ENCODE results near the gene MYH11.

MYH11 gene

DNA sequence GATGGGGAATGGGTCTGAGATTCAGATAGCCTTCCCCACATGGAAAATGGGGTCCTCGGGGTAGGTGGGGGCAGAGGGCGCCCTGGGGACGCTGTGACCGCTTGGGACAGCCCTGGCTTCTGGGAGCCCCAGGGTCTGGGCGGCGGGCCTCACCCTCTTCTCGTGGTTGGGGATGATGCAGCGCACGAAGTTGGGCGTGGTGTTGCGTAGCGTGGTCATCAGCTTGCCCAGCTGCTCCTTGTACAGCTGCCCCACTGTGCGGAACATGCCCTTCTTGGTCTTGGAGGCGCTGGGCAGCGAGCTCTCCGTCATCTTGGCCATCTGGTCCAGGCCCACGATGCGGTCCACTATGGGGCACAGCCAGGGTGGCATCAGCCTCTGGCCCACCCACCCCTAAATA lies 106.8 kb downstream of the MYH11 start:
- TF ChIP-seq, protein P1, sequence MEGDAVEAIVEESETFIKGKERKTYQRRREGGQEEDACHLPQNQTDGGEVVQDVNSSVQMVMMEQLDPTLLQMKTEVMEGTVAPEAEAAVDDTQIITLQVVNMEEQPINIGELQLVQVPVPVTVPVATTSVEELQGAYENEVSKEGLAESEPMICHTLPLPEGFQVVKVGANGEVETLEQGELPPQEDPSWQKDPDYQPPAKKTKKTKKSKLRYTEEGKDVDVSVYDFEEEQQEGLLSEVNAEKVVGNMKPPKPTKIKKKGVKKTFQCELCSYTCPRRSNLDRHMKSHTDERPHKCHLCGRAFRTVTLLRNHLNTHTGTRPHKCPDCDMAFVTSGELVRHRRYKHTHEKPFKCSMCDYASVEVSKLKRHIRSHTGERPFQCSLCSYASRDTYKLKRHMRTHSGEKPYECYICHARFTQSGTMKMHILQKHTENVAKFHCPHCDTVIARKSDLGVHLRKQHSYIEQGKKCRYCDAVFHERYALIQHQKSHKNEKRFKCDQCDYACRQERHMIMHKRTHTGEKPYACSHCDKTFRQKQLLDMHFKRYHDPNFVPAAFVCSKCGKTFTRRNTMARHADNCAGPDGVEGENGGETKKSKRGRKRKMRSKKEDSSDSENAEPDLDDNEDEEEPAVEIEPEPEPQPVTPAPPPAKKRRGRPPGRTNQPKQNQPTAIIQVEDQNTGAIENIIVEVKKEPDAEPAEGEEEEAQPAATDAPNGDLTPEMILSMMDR (conservative IDR thresholded peaks at IDR 0.05; ENCODE audit: low read depth), result no peak
- no peak overlapping the region for H3K27ac ChIP-seq
- POLR2A ChIA-PET (ENCODE audit: low non-redundant PET), result no interaction called here
- CTCF ChIA-PET, result no interaction called here
- no peak for DNase-seq (ENCODE audit: low spot score)

DNA sequence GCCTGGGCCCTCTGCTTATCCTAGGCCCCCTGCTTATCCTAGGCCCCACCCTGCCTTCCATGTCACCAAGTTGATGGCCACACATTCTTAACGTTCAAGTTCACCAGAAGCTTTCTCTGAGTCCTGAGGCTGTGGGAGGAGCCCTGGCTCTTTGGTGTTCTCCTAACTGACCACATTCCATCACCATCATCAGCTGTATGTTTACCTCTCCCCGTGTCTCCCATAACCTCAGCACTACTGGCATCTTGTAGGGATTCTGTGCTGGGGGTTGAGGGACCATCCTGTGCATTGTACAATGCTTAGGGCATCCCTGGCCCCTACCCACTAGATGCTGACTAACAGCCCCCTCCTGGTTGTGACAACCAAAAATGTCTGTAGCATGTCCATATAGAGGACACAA lies 107.5 kb downstream of the MYH11 start:
- ChIA-PET POLR2A (ENCODE audit: low non-redundant PET) (no interaction called here), CTCF (no interaction called here)
- TF ChIP-seq, protein P1 (conservative IDR thresholded peaks at IDR 0.05; ENCODE audit: low read depth), result no peak
- no peak overlapping the region for H3K27ac ChIP-seq
- DNase-seq (ENCODE audit: low spot score), result no peak

DNA sequence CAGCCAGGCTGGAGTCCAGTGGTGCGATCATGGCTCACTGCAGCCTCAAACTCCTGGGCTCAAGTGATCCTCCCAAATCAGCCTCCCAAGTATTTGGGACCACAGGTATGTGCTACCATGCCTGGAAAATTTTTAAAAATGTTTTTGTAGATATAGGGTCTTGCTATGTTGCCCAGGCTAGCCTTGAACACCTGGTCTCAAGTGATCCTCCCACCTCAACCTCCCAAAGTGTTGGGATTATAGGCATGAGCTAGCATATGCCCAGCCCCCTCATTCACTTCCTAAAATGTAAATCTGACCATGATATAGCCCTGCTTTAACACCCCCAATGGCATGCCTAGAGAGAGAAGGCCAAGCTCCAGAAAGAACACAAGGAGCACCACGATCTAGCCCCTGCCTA lies 108.2 kb downstream of the MYH11 start:
- ChIA-PET CTCF (no interaction called here), POLR2A (ENCODE audit: low non-redundant PET) (no interaction called here)
- TF ChIP-seq, protein P1 (conservative IDR thresholded peaks at IDR 0.05; ENCODE audit: low read depth), result no peak
- H3K27ac ChIP-seq, result no peak overlapping the region
- no peak for DNase-seq (ENCODE audit: low spot score)

DNA sequence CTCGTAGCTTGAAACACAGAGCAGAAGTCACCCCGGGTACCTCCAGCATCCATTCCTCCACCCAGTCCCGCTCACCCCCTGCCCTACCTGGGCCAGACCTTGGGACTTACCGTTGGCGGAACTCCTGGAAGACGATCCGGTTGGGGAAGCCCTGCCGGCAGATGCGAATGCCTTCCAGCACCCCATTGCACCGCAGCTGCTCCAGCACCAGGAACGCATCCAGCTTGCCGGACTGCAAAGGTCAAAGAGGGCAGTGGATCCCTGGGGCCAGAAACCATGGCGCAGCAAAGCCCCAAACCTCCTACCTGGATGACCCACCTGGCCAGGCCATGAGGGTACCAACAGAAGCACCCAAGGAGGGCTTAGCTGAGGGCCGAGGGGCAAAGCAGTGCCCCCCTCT lies 108.9 kb downstream of the MYH11 start:
- no peak overlapping the region for H3K27ac ChIP-seq
- DNase-seq (ENCODE audit: low spot score), result no peak
- ChIA-PET POLR2A (ENCODE audit: low non-redundant PET) (no interaction called here), CTCF (no interaction called here)
- TF ChIP-seq, protein P1 (conservative IDR thresholded peaks at IDR 0.05; ENCODE audit: low read depth), result no peak

DNA sequence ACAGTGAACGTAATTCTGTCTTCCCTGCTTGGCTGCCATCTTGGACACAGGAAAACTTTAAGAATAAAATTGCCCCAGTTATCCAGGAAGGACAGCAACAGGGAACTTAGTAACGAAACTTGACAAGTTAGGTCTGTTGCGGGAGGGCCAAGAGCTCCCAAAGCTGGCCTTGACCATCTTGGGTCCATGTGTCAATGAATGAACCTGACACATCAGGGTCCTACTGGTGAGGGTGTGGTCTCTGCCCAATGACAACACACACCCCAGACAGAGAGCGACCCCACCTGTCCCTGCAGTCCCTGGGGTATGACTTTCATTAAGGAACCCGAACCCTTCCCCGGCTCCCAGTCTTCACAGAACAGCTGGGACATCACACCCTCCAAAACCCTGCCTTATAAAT lies 110.5 kb downstream of the MYH11 start:
- ChIA-PET POLR2A (ENCODE audit: low non-redundant PET) (no interaction called here), CTCF (interaction anchor here (1.0 kb wide), 1 partner anchor 10 kb away, joined by 4 read pairs; no protein-coding TSS in a partner anchor)
- no peak for DNase-seq (ENCODE audit: low spot score)
- TF ChIP-seq, protein P1 (conservative IDR thresholded peaks at IDR 0.05; ENCODE audit: low read depth), result no peak
- no peak overlapping the region for H3K27ac ChIP-seq

DNA sequence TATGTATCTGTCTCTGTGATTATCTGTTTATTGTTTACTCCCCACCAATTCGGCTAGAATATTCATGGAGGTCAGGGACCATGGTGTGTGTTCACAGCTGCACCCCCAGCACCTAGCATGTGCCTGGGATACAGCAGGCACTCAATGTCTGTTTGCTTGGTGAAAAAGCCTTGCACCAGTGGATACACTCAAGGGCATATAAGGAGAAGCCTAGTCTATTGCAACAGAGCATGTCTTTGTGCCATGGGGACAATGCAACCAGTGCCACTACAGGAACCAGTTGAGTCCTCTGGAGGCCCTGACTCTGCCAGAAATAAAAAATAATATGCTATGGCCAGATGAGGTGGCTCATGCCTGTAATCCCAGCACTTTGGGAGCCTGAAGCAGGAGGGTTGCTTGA lies 113.2 kb downstream of the MYH11 start:
- CTCF ChIA-PET, result interaction anchor here (0.6 to 1.4 kb wide), 2 partner anchors 16 to 153 kb away, joined by 5 to 6 read pairs; no protein-coding TSS in a partner anchor
- TF ChIP-seq, protein P1 (conservative IDR thresholded peaks at IDR 0.05; ENCODE audit: low read depth), result no peak
- DNase-seq (ENCODE audit: low spot score), result no peak
- no peak overlapping the region for H3K27ac ChIP-seq
- POLR2A ChIA-PET (ENCODE audit: low non-redundant PET), result no interaction called here

DNA sequence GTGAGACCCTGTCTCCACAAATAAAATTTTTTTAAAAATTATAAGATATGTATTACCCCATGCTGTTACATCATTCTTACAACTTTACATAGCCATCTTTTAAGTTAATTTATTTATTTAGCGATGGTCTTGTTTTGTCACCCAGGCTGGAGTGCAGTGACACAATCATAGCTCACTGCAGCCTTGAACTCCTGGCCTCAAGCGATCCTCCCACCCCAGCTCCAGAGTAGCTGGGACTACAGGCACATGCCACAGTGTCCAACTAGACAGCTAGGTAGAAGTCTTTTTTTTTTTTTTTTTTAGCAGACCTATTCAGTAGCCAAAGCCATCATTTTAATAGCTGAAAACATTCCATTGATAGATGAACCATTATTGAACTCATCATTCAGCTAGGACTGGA lies 114.1 kb downstream of the MYH11 start:
- ChIA-PET CTCF (interaction anchor here (1.4 kb wide), 1 partner anchor 16 kb away, joined by 5 read pairs; no protein-coding TSS in a partner anchor), POLR2A (ENCODE audit: low non-redundant PET) (interaction anchor here (0.6 kb wide), 1 partner anchor 48 kb away, joined by 3 read pairs; no protein-coding TSS in a partner anchor)
- DNase-seq (ENCODE audit: low spot score), result no peak
- TF ChIP-seq, protein P1 (conservative IDR thresholded peaks at IDR 0.05; ENCODE audit: low read depth), result no peak
- no peak overlapping the region for H3K27ac ChIP-seq

All from RWPE1 (cell line).